Spleen (tissue), 11 donors: ENCODE measurements around the gene AVPR2. TPM values are rescaled to one million over a fixed set of nuclear protein-coding genes. Genes with fewer than 3 reads are reported as not detected.

Experiments used
- DNase-seq: peaks from one replicate; pipeline ENCODE4 v3.0.0-alpha.2; 2020
- H3K27ac ChIP-seq, 8 donors: fragments of 200-600 bp; sonication (generic) in 7 of 8; 1 replicate in 4 of 8; 2 replicates in 4 of 8; pipeline versions ENCODE4 v1.5.0 to v1.8.0; 2016 to 2021; ENCODE audit warnings: inconsistent platforms in 4 of 8, mild to moderate bottlenecking in 4 of 8, moderate library complexity in 1 of 8
- H3K27me3 ChIP-seq, 7 donors: fragments of 200-600 bp; sonication (generic) in 6 of 7; replicated peaks in 1 of 7; 1 replicate in 4 of 7; 2 replicates in 3 of 7; pipeline versions ENCODE4 v1.5.0 to v1.8.0; 2016 to 2021; ENCODE audit warnings: inconsistent platforms in 3 of 7, mild to moderate bottlenecking in 1 of 7
- H3K36me3 ChIP-seq, 6 donors: fragments of 200-600 bp; sonication (generic) in 5 of 6; 1 replicate in 4 of 6; 2 replicates in 2 of 6; pipeline versions ENCODE4 v1.5.0 to v1.8.0; 2016 to 2021; ENCODE audit warnings: inconsistent platforms in 2 of 6
- H3K4me1 ChIP-seq, 6 donors: fragments of 200-600 bp; sonication (generic) in 5 of 6; 1 replicate in 3 of 6; 2 replicates in 3 of 6; pipeline versions ENCODE4 v1.5.0 to v1.8.0; 2016 to 2021; ENCODE audit warnings: inconsistent platforms in 3 of 6
- H3K4me3 ChIP-seq, 8 donors: fragments of 200-600 bp; sonication (generic) in 7 of 8; 1 replicate in 4 of 8; 2 replicates in 4 of 8; pipeline versions ENCODE4 v1.5.0 to v1.8.0; 2016 to 2021; ENCODE audit warnings: inconsistent platforms in 4 of 8, mild to moderate bottlenecking in 4 of 8, moderate library complexity in 2 of 8
- H3K9me3 ChIP-seq, 8 donors: fragments of 200-600 bp; sonication (generic) in 7 of 8; 1 replicate in 4 of 8; 2 replicates in 4 of 8; pipeline versions ENCODE4 v1.5.0 to v1.8.0; 2016 to 2021; ENCODE audit warnings: inconsistent platforms in 4 of 8
- POLR2A ChIP-seq, 3 donors: fragments of 450-650 bp; IDR thresholded peaks; one replicate each; pipeline ENCODE4 v1.5.1; 2017; ENCODE audit warnings: antibody characterized with exemption in 3 of 3, mild to moderate bottlenecking in 1 of 3
- POLR2AphosphoS5 ChIP-seq, 3 donors: sonication (generic); formaldehyde crosslinking; IDR thresholded peaks; one replicate each; pipeline ENCODE4 v1.5.1; 2017; ENCODE audit warnings: antibody characterized with exemption in 3 of 3
- WGBS, 5 donors: extraction: QIAGEN DNeasy Blood & Tissue Kit in 3 of 5; methylation state at CpG; one replicate each; pipeline versions ENCODE4 v1.1.5 to v1.1.7; 2013 to 2018; 5-methylcytosine and 5-hydroxymethylcytosine counted together
- intact Hi-C: fragments of 100-400 bp; cut with DNase I; formaldehyde crosslinking; loops from one replicate; pipeline ENCODE4 v1.15.0; 2023; ENCODE audit warnings: low total_unique reads
- polyA plus RNA-seq, 3 donors: library from polyadenylated mRNA; stranded (reverse); fragments of 200-250 nt; gene quantifications; one replicate each; pipeline ENCODE4 v1.2.1, GENCODE V29; 2013
- total RNA-seq, 7 donors: library from RNA; depleted of rRNA in 3 of 7; stranded (reverse); fragments of >200 nt in 3 of 7; fragmentation: NEBNext Ultra II Directional in 4 of 7; extraction: Animal tissue kit (Norgen Biotek cat#: 25700) in 4 of 7; gene quantifications; one replicate each; pipeline versions ENCODE4 v1.1.0 to v1.2.1, GENCODE V29; 2016 to 2021
- TF ChIP-seq, protein P1 (sequence below), 11 experiments: fragments of 200-600 bp in 7 of 11; fragments of 450-650 bp in 4 of 11; sonication (generic) in 4 of 11; IDR thresholded peaks in 8 of 11; conservative IDR thresholded peaks in 3 of 11; 1 replicate in 7 of 11; 2 replicates in 4 of 11; pipeline versions ENCODE4 v1.4.0 to v1.8.0; 2016 to 2021; ENCODE audit warnings: antibody characterized with exemption in 11 of 11, inconsistent platforms in 4 of 11, mild to moderate bottlenecking in 1 of 11
- donor health status: healthy with polysubstance abuse.
- donor health status: DM: no; HTN: no; CAD: no; lungs with moderate emphysema.
- donor health status: DM: no; HTN: no; CAD: no.
- donor health status: Bipolar disorder and iron deficiency.
- donor health status: healthy.
- donor health status: DM: no; HTN: no; CAD: no.
- donor health status: DM: yes; HTN: yes; CAD: no.

The AVPR2 gene
- total and polyA plus RNA-seq, 10 donors = 0.22 to 0.77 (median 0.39) TPM; not detected in 6

- DNase-seq = peak; percentile 99
- Histone ChIP-seq H3K36me3 (peaks cover 0 to 39% (median 9%) of the 10 kb centered on the region in 6 donors), H3K27me3 (peaks cover 0 to 6% (median 0%) of the 10 kb centered on the region in 7 donors), H3K27ac (peak overlapping the region; percentile 92 to 99 (median 97)), H3K9me3 (no peaks in the 10 kb centered on the region), H3K4me3 (peak overlapping the region; percentile 30 to 71 (median 52)), H3K4me1 (peaks cover 16 to 85% (median 66%) of the 10 kb centered on the region in 6 donors)
- intact Hi-C loops = no loop called here
- 0 to 20% (median 1%) methylated on average over 10 to 76 of the region's 76 CpGs for WGBS, 5 donors
- TF ChIP-seq POLR2A (IDR thresholded peaks at IDR 0.05) = peak; percentile 35 to 83 (median 35)
- TF ChIP-seq POLR2AphosphoS5 (IDR thresholded peaks at IDR 0.05) = peak; percentile 89 to 94 (median 92)
- TF ChIP-seq, protein P1, sequence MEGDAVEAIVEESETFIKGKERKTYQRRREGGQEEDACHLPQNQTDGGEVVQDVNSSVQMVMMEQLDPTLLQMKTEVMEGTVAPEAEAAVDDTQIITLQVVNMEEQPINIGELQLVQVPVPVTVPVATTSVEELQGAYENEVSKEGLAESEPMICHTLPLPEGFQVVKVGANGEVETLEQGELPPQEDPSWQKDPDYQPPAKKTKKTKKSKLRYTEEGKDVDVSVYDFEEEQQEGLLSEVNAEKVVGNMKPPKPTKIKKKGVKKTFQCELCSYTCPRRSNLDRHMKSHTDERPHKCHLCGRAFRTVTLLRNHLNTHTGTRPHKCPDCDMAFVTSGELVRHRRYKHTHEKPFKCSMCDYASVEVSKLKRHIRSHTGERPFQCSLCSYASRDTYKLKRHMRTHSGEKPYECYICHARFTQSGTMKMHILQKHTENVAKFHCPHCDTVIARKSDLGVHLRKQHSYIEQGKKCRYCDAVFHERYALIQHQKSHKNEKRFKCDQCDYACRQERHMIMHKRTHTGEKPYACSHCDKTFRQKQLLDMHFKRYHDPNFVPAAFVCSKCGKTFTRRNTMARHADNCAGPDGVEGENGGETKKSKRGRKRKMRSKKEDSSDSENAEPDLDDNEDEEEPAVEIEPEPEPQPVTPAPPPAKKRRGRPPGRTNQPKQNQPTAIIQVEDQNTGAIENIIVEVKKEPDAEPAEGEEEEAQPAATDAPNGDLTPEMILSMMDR (IDR thresholded peaks at IDR 0.05 in 8 of 11, conservative IDR thresholded peaks at IDR 0.05 in 3 of 11) = peak in 5 of 11 experiments; percentile 12 to 40 (median 22)
These were observed 23.7 kb downstream of the AVPR2 start for GRCh38 chrX:153927922-153928760.

GRCh38 chrX:153928846-153929245, 24.4 kb downstream of the AVPR2 start:
- Histone ChIP-seq H3K4me1 (peaks cover 18 to 85% (median 66%) of the 10 kb centered on the region in 6 donors), H3K36me3 (peaks cover 0 to 44% (median 11%) of the 10 kb centered on the region in 6 donors), H3K27ac (peak overlapping the region; percentile 51 to 99 (median 95)), H3K9me3 (no peaks in the 10 kb centered on the region), H3K4me3 (peak overlapping the region in 6 of 8 donors; percentile 5 to 71 (median 38)), H3K27me3 (peaks cover 0 to 2% (median 0%) of the 10 kb centered on the region in 7 donors)
- peak; percentile 72 for DNase-seq
- intact Hi-C loops = no loop called here
- 23 to 57% (median 44%) methylated on average over 9 of the region's 9 CpGs for WGBS, 5 donors
- TF ChIP-seq POLR2AphosphoS5 (IDR thresholded peaks at IDR 0.05) = no peak
- TF ChIP-seq, protein P1 (IDR thresholded peaks at IDR 0.05 in 8 of 11, conservative IDR thresholded peaks at IDR 0.05 in 3 of 11) = no peak

GRCh38 chrX:153929576-153929975, 25.1 kb downstream of the AVPR2 start:
- TF ChIP-seq POLR2A (IDR thresholded peaks at IDR 0.05) = no peak
- TF ChIP-seq, protein P1 (IDR thresholded peaks at IDR 0.05 in 8 of 11, conservative IDR thresholded peaks at IDR 0.05 in 3 of 11) = no peak
- H3K4me1 ChIP-seq = peaks cover 18 to 84% (median 64%) of the 10 kb centered on the region in 6 donors
- peak overlapping the region in 6 of 8 donors; percentile 70 to 99 (median 97) for H3K27ac ChIP-seq
- peak; percentile 78 for DNase-seq
- intact Hi-C loops = no loop called here
- H3K27me3 ChIP-seq = peaks cover 0 to 9% (median 0%) of the 10 kb centered on the region in 7 donors
- H3K36me3 ChIP-seq = peaks cover 0 to 44% (median 11%) of the 10 kb centered on the region in 6 donors
- WGBS, 5 donors = 61 to 100% (median 70%) methylated on average over 2 to 10 of the region's 10 CpGs
- H3K9me3 ChIP-seq = no peaks in the 10 kb centered on the region
- H3K4me3 ChIP-seq = peak overlapping the region in 1 of 8 donors; percentile 71
